Measurements from ENCODE around the gene CDC42EP3.

Gene CDC42EP3

GRCh38 chr2:37671009-37671815 is at the start of gene CDC42EP3:
Gene CDC42EP3, minus strand, starts transcription at chr2:37671642. Its CDS starts 25,055 bp downstream, at chr2:37646587.
- peak; percentile 50 for DNase-seq

GRCh38 chr2:37721201-37721560 is 49.7 kb upstream of the CDC42EP3 start:
- no peak for DNase-seq

- DNase-seq = no peak
Observed at GRCh38 chr2:37720533-37721200, 49.2 kb upstream of the CDC42EP3 start.

- DNase-seq = no peak
Observed at GRCh38 chr2:37718515-37719161, 47.2 kb upstream of the CDC42EP3 start.

GRCh38 chr2:37713258-37713700 is 41.8 kb upstream of the CDC42EP3 start:
- peak; percentile 32 for DNase-seq

- DNase-seq = no peak
Observed at GRCh38 chr2:37711831-37712230, 40.4 kb upstream of the CDC42EP3 start.

- DNase-seq = peak; percentile 55
Observed at GRCh38 chr2:37711308-37711731, 39.9 kb upstream of the CDC42EP3 start.

GRCh38 chr2:37709111-37709510 is 37.7 kb upstream of the CDC42EP3 start:
- no peak for DNase-seq

GRCh38 chr2:37708146-37708545 is 36.7 kb upstream of the CDC42EP3 start:
- DNase-seq = no peak

GRCh38 chr2:37707393-37707792 is 36.0 kb upstream of the CDC42EP3 start:
- no peak for DNase-seq

GRCh38 chr2:37706334-37707183 is 35.1 kb upstream of the CDC42EP3 start:
- DNase-seq = no peak

GRCh38 chr2:37705191-37705590 is 33.7 kb upstream of the CDC42EP3 start:
- DNase-seq = no peak

- no peak for DNase-seq
Observed at GRCh38 chr2:37698931-37699481, 27.6 kb upstream of the CDC42EP3 start.

GRCh38 chr2:37695336-37695735 is 23.9 kb upstream of the CDC42EP3 start:
- DNase-seq = no peak

GRCh38 chr2:37692711-37693110 is 21.3 kb upstream of the CDC42EP3 start:
- no peak for DNase-seq

GRCh38 chr2:37689751-37690150 is 18.3 kb upstream of the CDC42EP3 start:
- DNase-seq = no peak

- DNase-seq = peak; percentile 7
Observed at GRCh38 chr2:37688771-37689468, 17.5 kb upstream of the CDC42EP3 start.

GRCh38 chr2:37686792-37687526 is 15.5 kb upstream of the CDC42EP3 start:
- no peak for DNase-seq

GRCh38 chr2:37684809-37685208 is 13.4 kb upstream of the CDC42EP3 start:
- DNase-seq = no peak

GRCh38 chr2:37683921-37684780 is 12.7 kb upstream of the CDC42EP3 start:
- DNase-seq = no peak
